ENCODE results near the gene TTYH2.

Gene TTYH2

GRCh38 chr17:74297941-74298340, 84.6 kb downstream of the TTYH2 start:
- TF ChIP-seq, protein P1, sequence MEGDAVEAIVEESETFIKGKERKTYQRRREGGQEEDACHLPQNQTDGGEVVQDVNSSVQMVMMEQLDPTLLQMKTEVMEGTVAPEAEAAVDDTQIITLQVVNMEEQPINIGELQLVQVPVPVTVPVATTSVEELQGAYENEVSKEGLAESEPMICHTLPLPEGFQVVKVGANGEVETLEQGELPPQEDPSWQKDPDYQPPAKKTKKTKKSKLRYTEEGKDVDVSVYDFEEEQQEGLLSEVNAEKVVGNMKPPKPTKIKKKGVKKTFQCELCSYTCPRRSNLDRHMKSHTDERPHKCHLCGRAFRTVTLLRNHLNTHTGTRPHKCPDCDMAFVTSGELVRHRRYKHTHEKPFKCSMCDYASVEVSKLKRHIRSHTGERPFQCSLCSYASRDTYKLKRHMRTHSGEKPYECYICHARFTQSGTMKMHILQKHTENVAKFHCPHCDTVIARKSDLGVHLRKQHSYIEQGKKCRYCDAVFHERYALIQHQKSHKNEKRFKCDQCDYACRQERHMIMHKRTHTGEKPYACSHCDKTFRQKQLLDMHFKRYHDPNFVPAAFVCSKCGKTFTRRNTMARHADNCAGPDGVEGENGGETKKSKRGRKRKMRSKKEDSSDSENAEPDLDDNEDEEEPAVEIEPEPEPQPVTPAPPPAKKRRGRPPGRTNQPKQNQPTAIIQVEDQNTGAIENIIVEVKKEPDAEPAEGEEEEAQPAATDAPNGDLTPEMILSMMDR (IDR thresholded peaks at IDR 0.05) = no peak
- H3K4me3 ChIP-seq (ENCODE audit: low read depth in 1 of 2, low read length in 1 of 2) = no peak overlapping the region
- H3K9me3 ChIP-seq = no peaks in the 10 kb centered on the region
- H3K4me1 ChIP-seq (ENCODE audit: control insufficient read depth in 1 of 2, insufficient read depth in 1 of 2, low read depth in 1 of 2, low read length in 1 of 2) = no peaks in the 10 kb centered on the region
- no peaks in the 10 kb centered on the region for H3K36me3 ChIP-seq
- no peak overlapping the region for H3K27ac ChIP-seq
- peaks cover 17% of the 10 kb centered on the region for H3K27me3 ChIP-seq

GRCh38 chr17:74298778-74299177, 85.4 kb downstream of the TTYH2 start:
- Histone ChIP-seq H3K27ac (no peak overlapping the region), H3K4me1 (ENCODE audit: control insufficient read depth in 1 of 2, insufficient read depth in 1 of 2, low read depth in 1 of 2, low read length in 1 of 2) (no peaks in the 10 kb centered on the region), H3K27me3 (peaks cover 17% of the 10 kb centered on the region), H3K36me3 (no peaks in the 10 kb centered on the region), H3K9me3 (no peaks in the 10 kb centered on the region), H3K4me3 (ENCODE audit: low read depth in 1 of 2, low read length in 1 of 2) (no peak overlapping the region)
- TF ChIP-seq, protein P1 (IDR thresholded peaks at IDR 0.05) = no peak

GRCh38 chr17:74299226-74300009, 86.0 kb downstream of the TTYH2 start:
- Histone ChIP-seq H3K4me3 (ENCODE audit: low read depth in 1 of 2, low read length in 1 of 2) (no peak overlapping the region), H3K36me3 (no peaks in the 10 kb centered on the region)

DNA sequence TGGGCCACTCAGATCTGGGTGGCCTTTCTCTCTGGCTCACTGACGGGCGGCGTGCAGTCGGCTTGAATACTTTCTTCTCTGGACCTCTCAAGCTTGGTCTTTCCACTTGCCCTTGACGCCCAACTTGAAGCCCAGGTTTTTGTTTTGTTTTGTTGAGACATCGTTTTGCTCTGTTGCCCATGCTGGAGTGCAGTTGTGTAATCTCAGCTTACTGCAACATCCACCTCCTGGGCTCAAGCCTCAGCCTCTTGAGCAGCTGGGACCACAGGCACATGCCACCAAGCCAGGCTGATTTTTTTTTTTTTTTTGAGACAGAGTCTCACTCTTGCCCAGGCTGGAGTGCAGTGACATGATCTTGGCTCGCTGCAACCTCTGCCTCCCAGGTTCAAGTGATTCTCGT, 89.9 kb downstream of the TTYH2 start:
- TF ChIP-seq, protein P1 (IDR thresholded peaks at IDR 0.05) = no peak
- Histone ChIP-seq H3K36me3 (no peaks in the 10 kb centered on the region), H3K27ac (no peak overlapping the region), H3K27me3 (peaks cover 13% of the 10 kb centered on the region), H3K4me1 (ENCODE audit: control insufficient read depth in 1 of 2, insufficient read depth in 1 of 2, low read depth in 1 of 2, low read length in 1 of 2) (no peaks in the 10 kb centered on the region), H3K4me3 (ENCODE audit: low read depth in 1 of 2, low read length in 1 of 2) (no peak overlapping the region), H3K9me3 (peaks cover 18% of the 10 kb centered on the region)

More at GRCh38 chr17:74299226-74300009, 86.0 kb downstream of the TTYH2 start:
- peaks cover 3% of the 10 kb centered on the region for H3K9me3 ChIP-seq
- peaks cover 17% of the 10 kb centered on the region for H3K27me3 ChIP-seq
- no peak overlapping the region for H3K27ac ChIP-seq
- TF ChIP-seq, protein P1 (IDR thresholded peaks at IDR 0.05) = no peak
- no peaks in the 10 kb centered on the region for H3K4me1 ChIP-seq (ENCODE audit: control insufficient read depth in 1 of 2, insufficient read depth in 1 of 2, low read depth in 1 of 2, low read length in 1 of 2)

DNA sequence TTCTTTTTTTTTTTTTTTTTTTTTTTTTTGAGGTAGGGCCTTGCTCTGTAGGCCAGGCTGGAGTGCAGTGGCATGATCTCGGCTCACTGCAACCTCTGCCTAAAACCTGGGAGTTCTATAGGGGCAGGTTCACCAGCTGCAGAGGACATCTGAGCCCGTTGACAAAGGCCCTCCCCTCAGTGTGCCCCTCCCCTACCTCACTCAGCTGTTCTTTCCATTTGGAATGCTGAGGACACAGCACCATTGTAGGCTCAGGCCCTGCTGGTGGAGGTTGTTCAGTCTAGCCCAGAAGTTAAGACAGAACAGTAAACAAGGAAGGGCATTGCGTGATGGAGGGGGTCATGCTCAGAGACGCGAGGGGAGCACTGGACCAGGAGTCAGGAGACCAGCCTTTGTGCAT, 90.8 kb downstream of the TTYH2 start:
- peaks cover 22% of the 10 kb centered on the region for H3K27me3 ChIP-seq
- no peak overlapping the region for H3K27ac ChIP-seq
- TF ChIP-seq, protein P1 (IDR thresholded peaks at IDR 0.05) = no peak
- no peaks in the 10 kb centered on the region for H3K4me1 ChIP-seq (ENCODE audit: control insufficient read depth in 1 of 2, insufficient read depth in 1 of 2, low read depth in 1 of 2, low read length in 1 of 2)
- H3K36me3 ChIP-seq = no peaks in the 10 kb centered on the region
- no peak overlapping the region for H3K4me3 ChIP-seq (ENCODE audit: low read depth in 1 of 2, low read length in 1 of 2)
- H3K9me3 ChIP-seq = peaks cover 18% of the 10 kb centered on the region

Measured in neutrophil (primary cell).